HEK293 (cell line): Measurements from ENCODE around the gene ADCY1.
A peak's percentile ranks its signal among the peaks of the same experiment; 100 is the strongest.

Experiments used
- CTCF ChIA-PET: fragments of 350-600 bp; formaldehyde crosslinking; extraction: SDS; loops from one replicate; lab custom pipeline; 2021; ENCODE audit warnings: antibody characterized with exemption; lab: Yijun Ruan, JAX
- POLR2A ChIA-PET: fragments of 300-600 bp; formaldehyde crosslinking; extraction: SDS; loops from one replicate; lab custom pipeline; 2020; ENCODE audit warnings: antibody characterized with exemption, inconsistent platforms; lab: Yijun Ruan, JAX
- H3K27ac ChIP-seq: fragments of 200-500 bp; sonication (Bioruptor generic); 2 replicates; pipeline ENCODE4 v1.5.1; 2014; ENCODE audit warnings: low read depth, low read length, control low read depth, inconsistent platforms; ENCODE audit errors: extremely low read depth
- H3K36me3 ChIP-seq, 2 experiments: fragments of 200-500 bp in 1 of 2; sonication (Bioruptor generic) in 1 of 2; 1 replicate in 1 of 2; 2 replicates in 1 of 2; pipeline ENCODE4 v1.5.1; 2014 to 2017; ENCODE audit warnings: inconsistent platforms in 2 of 2, low read length in 2 of 2; ENCODE audit not compliant: control insufficient read depth in 2 of 2, insufficient read depth in 1 of 2
- H3K4me1 ChIP-seq: fragments of 200-500 bp; sonication (Bioruptor generic); 2 replicates; pipeline ENCODE4 v1.5.1; 2014; ENCODE audit warnings: mild to moderate bottlenecking, low read length, inconsistent platforms; ENCODE audit not compliant: control insufficient read depth, insufficient read depth
- H3K4me3 ChIP-seq: 2 replicates; pipeline ENCODE4 v1.5.1; 2011; ENCODE audit warnings: low read depth, mild to moderate bottlenecking, control low read depth, low read length, moderate library complexity
- H3K9me3 ChIP-seq: fragments of 200-500 bp; sonication (Bioruptor generic); 2 replicates; pipeline ENCODE4 v1.5.1; 2014; ENCODE audit warnings: low read depth, low read length, inconsistent platforms; ENCODE audit not compliant: control insufficient read depth, insufficient read depth
- BCL11B ChIP-seq: fragments of 450-650 bp; formaldehyde crosslinking; IDR thresholded peaks from 2 replicates; pipeline ENCODE4 v1.5.1; 2016; ENCODE audit warnings: low read depth, missing biosample characterization, missing genetic modification characterization
- CTCF ChIP-seq: fragments of 450-650 bp; formaldehyde crosslinking; IDR thresholded peaks from 2 replicates; pipeline ENCODE4 v1.5.1; 2016; ENCODE audit warnings: missing biosample characterization, missing genetic modification characterization
- GLI4 ChIP-seq: fragments of 450-650 bp; formaldehyde crosslinking; IDR thresholded peaks from 2 replicates; pipeline ENCODE4 v1.5.1; 2016; ENCODE audit warnings: missing biosample characterization, missing genetic modification characterization
- GLIS1 ChIP-seq: fragments of 450-650 bp; formaldehyde crosslinking; IDR thresholded peaks from 2 replicates; pipeline ENCODE4 v1.5.1; 2016; ENCODE audit warnings: missing biosample characterization, missing genetic modification characterization
- HOXC10 ChIP-seq: sonication (generic); formaldehyde crosslinking; IDR thresholded peaks from 2 replicates; pipeline ENCODE4 v1.8.1; 2023; ENCODE audit warnings: mild to moderate bottlenecking, missing genetic modification reagents
- KLF8 ChIP-seq: fragments of 450-650 bp; formaldehyde crosslinking; IDR thresholded peaks from 2 replicates; pipeline ENCODE4 v1.5.1; 2016; ENCODE audit warnings: missing biosample characterization, missing genetic modification characterization
- KLF9 ChIP-seq: fragments of 450-650 bp; formaldehyde crosslinking; IDR thresholded peaks from 2 replicates; pipeline ENCODE4 v1.5.1; 2016; ENCODE audit warnings: missing biosample characterization, missing genetic modification characterization, low read depth
- REPIN1 ChIP-seq: fragments of 450-650 bp; formaldehyde crosslinking; IDR thresholded peaks from 2 replicates; pipeline ENCODE4 v1.5.1; 2017; ENCODE audit warnings: missing biosample characterization, missing genetic modification characterization, low read depth
- REST ChIP-seq: fragments of 450-650 bp; formaldehyde crosslinking; IDR thresholded peaks from 2 replicates; pipeline ENCODE4 v1.5.1; 2016; ENCODE audit warnings: missing biosample characterization, missing genetic modification characterization
- SALL2 ChIP-seq: fragments of 450-650 bp; formaldehyde crosslinking; IDR thresholded peaks from 2 replicates; pipeline ENCODE4 v1.5.0; 2017; ENCODE audit warnings: missing biosample characterization, mild to moderate bottlenecking, missing genetic modification characterization, borderline replicate concordance
- ZBTB20 ChIP-seq: fragments of 450-650 bp; formaldehyde crosslinking; IDR thresholded peaks from 2 replicates; pipeline ENCODE4 v1.5.1; 2016; ENCODE audit warnings: missing biosample characterization, missing genetic modification characterization
- ZNF121 ChIP-seq: fragments of 450-650 bp; formaldehyde crosslinking; IDR thresholded peaks from 2 replicates; pipeline ENCODE4 v1.5.1; 2016; ENCODE audit warnings: missing biosample characterization, missing genetic modification characterization
- ZNF157 ChIP-seq: fragments of 450-650 bp; formaldehyde crosslinking; IDR thresholded peaks from 2 replicates; pipeline ENCODE4 v1.5.1; 2016; ENCODE audit warnings: missing biosample characterization, missing genetic modification characterization
- ZNF2 ChIP-seq: fragments of 450-650 bp; formaldehyde crosslinking; IDR thresholded peaks from 2 replicates; pipeline ENCODE4 v1.5.1; 2016; ENCODE audit warnings: missing biosample characterization, missing genetic modification characterization
- ZNF248 ChIP-seq: fragments of 450-650 bp; formaldehyde crosslinking; IDR thresholded peaks from 2 replicates; pipeline ENCODE4 v1.5.1; 2017; ENCODE audit warnings: missing biosample characterization, missing genetic modification characterization
- ZNF311 ChIP-seq: fragments of 450-650 bp; formaldehyde crosslinking; IDR thresholded peaks from 2 replicates; pipeline ENCODE4 v1.5.1; 2017; ENCODE audit warnings: missing biosample characterization, missing genetic modification characterization, borderline replicate concordance
- ZNF366 ChIP-seq: fragments of 450-650 bp; formaldehyde crosslinking; conservative IDR thresholded peaks from 2 replicates; pipeline ENCODE4 v1.5.1; 2016; ENCODE audit warnings: missing biosample characterization, missing genetic modification characterization
- ZNF654 ChIP-seq: fragments of 450-650 bp; formaldehyde crosslinking; IDR thresholded peaks from 2 replicates; pipeline ENCODE4 v1.5.1; 2016; ENCODE audit warnings: low read depth, missing biosample characterization, missing genetic modification characterization
- ZNF776 ChIP-seq: fragments of 450-650 bp; formaldehyde crosslinking; IDR thresholded peaks from 2 replicates; pipeline ENCODE4 v1.5.0; 2017; ENCODE audit warnings: missing biosample characterization, missing genetic modification characterization, borderline replicate concordance
- ZNF843 ChIP-seq: fragments of 450-650 bp; formaldehyde crosslinking; IDR thresholded peaks from 2 replicates; pipeline ENCODE4 v1.5.1; 2016; ENCODE audit warnings: missing biosample characterization, missing genetic modification characterization
- ZSCAN30 ChIP-seq: fragments of 450-650 bp; IDR thresholded peaks from 2 replicates; pipeline ENCODE4 v1.5.1; 2018; ENCODE audit warnings: missing biosample characterization, mild to moderate bottlenecking, missing genetic modification characterization, moderate library complexity

The ADCY1 gene

GRCh38 chr7:45662018-45662417 lies 87.8 kb downstream of the ADCY1 start (continued):
- TF ChIP-seq REST (tag by site-specific recombination): no peak
- no peak for TF ChIP-seq ZNF311
- TF ChIP-seq, all 188 proteins: peak for 0

GRCh38 chr7:45662540-45663166 lies 88.5 kb downstream of the ADCY1 start:
- H3K4me3 ChIP-seq: no peak overlapping the region
- no peaks in the 10 kb centered on the region; a peak in 1 of 3 replicates for H3K36me3 ChIP-seq
- H3K27ac ChIP-seq: no peak overlapping the region
- TF ChIP-seq BCL11B (no peak), CTCF (tag by site-specific recombination) (no peak), HOXC10 (CRISPR knock-in tag) (no peak), GLI4 (tag by site-specific recombination) (no peak), SALL2 (tag by site-specific recombination) (no peak)
- TF ChIP-seq, all 188 proteins: peak for 0
- Histone ChIP-seq H3K4me1 (no peaks in the 10 kb centered on the region), H3K9me3 (no peaks in the 10 kb centered on the region)
- ChIA-PET POLR2A (no interaction called here), CTCF (interaction anchor here (1.0 to 1.5 kb wide), 7 partner anchors 9 to 201 kb away, joined by 3 to 6 read pairs (median 5); no protein-coding TSS in a partner anchor)

GRCh38 chr7:45663167-45663921 lies 89.2 kb downstream of the ADCY1 start:
- ChIA-PET POLR2A (no interaction called here), CTCF (interaction anchor here (0.6 to 1.5 kb wide), 13 partner anchors 8 to 1774 kb away, joined by 3 to 6 read pairs (median 4); no protein-coding TSS in a partner anchor)
- no peaks in the 10 kb centered on the region for H3K9me3 ChIP-seq
- H3K27ac ChIP-seq: no peak overlapping the region
- TF ChIP-seq KLF8 (tag by site-specific recombination): no peak
- no peak for TF ChIP-seq KLF9 (tag by site-specific recombination)
- TF ChIP-seq ZNF248 (tag by site-specific recombination): no peak
- TF ChIP-seq ZNF157: no peak
- TF ChIP-seq CTCF (tag by site-specific recombination): 0 out of 2 replicates have a peak, but pooled peaks have one; percentile 19
- no peak for TF ChIP-seq ZNF366 (tag by site-specific recombination)
- TF ChIP-seq ZBTB20 (tag by site-specific recombination): no peak
- TF ChIP-seq ZNF776: no peak
- no peak for TF ChIP-seq ZNF121 (tag by site-specific recombination)
- no peak for TF ChIP-seq ZNF843 (tag by site-specific recombination)
- TF ChIP-seq ZSCAN30: no peak
- no peak for TF ChIP-seq REPIN1 (tag by site-specific recombination)
- TF ChIP-seq GLIS1 (tag by site-specific recombination): no peak
- TF ChIP-seq ZNF654 (tag by site-specific recombination): peak; percentile 35
- TF ChIP-seq ZNF2: peak; percentile 89
- H3K36me3 ChIP-seq: no peaks in the 10 kb centered on the region; a peak in 1 of 3 replicates
- H3K4me1 ChIP-seq: no peaks in the 10 kb centered on the region
- H3K4me3 ChIP-seq: no peak overlapping the region
